Large intestine (tissue), 3 donors: Measurements from ENCODE around the gene CACNA1D. TPM values are rescaled to one million over a fixed set of nuclear protein-coding genes. Genes with fewer than 3 reads are reported as not detected.

Experiments used
- DNase-seq, 2 donors: peaks; one replicate each; pipeline versions ENCODE4 v3.0.0 to v3.0.0-alpha.2; 2013
- H3K27ac ChIP-seq: one replicate; pipeline ENCODE4 v1.5.1; 2013; ENCODE audit warnings: low read length
- H3K27me3 ChIP-seq: 2 replicates; pipeline ENCODE4 v1.6.1; 2013; ENCODE audit warnings: low read length; ENCODE audit not compliant: control insufficient read depth, insufficient read depth
- H3K36me3 ChIP-seq: 2 replicates; pipeline ENCODE4 v1.6.1; 2013; ENCODE audit warnings: low read length; ENCODE audit not compliant: control insufficient read depth, insufficient read depth
- H3K4me1 ChIP-seq: one replicate; pipeline ENCODE4 v1.6.1; 2013; ENCODE audit warnings: low read length; ENCODE audit not compliant: control insufficient read depth, insufficient read depth
- H3K4me3 ChIP-seq: one replicate; pipeline ENCODE4 v1.5.1; 2013; ENCODE audit warnings: low read length
- H3K9me3 ChIP-seq: one replicate; pipeline ENCODE4 v1.6.1; 2013; ENCODE audit warnings: mild to moderate bottlenecking, low read depth, low read length, moderate library complexity; ENCODE audit not compliant: control insufficient read depth
- WGBS: methylation state at CpG from one replicate; pipeline ENCODE4 v1.1.5; 2013; ENCODE audit warnings: low lambda C conversion rate; ENCODE audit not compliant: insufficient coverage; 5-methylcytosine and 5-hydroxymethylcytosine counted together
- polyA plus RNA-seq: library from polyadenylated mRNA; unstranded; fragments of 120-200 nt; gene quantifications from one replicate; pipeline ENCODE4 v1.2.1, GENCODE V29; 2013

Gene CACNA1D
- polyA plus RNA-seq, 1 donor = 58.2 TPM

- peaks cover 23% of the 10 kb centered on the region for H3K36me3 ChIP-seq
- no peak overlapping the region for H3K4me3 ChIP-seq
- no CpG with 5 or more reads among the region's 12 CpGs for WGBS
- no peaks in the 10 kb centered on the region for H3K4me1 ChIP-seq
- no peaks in the 10 kb centered on the region for H3K9me3 ChIP-seq
- no peak for DNase-seq
- H3K27ac ChIP-seq = no peak overlapping the region
- H3K27me3 ChIP-seq = no peaks in the 10 kb centered on the region
These were observed 94.8 kb downstream of the CACNA1D start for GRCh38 chr3:53589201-53589600.

- Histone ChIP-seq H3K36me3 (peaks cover 29% of the 10 kb centered on the region), H3K9me3 (no peaks in the 10 kb centered on the region), H3K27me3 (no peaks in the 10 kb centered on the region), H3K4me3 (no peak overlapping the region), H3K27ac (no peak overlapping the region), H3K4me1 (no peaks in the 10 kb centered on the region)
- no peak for DNase-seq
These were observed 95.4 kb downstream of the CACNA1D start for GRCh38 chr3:53589806-53590205.

GRCh38 chr3:53590606-53591005 lies 96.2 kb downstream of the CACNA1D start:
- Histone ChIP-seq H3K4me3 (no peak overlapping the region), H3K27me3 (no peaks in the 10 kb centered on the region), H3K9me3 (no peaks in the 10 kb centered on the region), H3K4me1 (no peaks in the 10 kb centered on the region), H3K36me3 (peaks cover 34% of the 10 kb centered on the region), H3K27ac (no peak overlapping the region)
- WGBS = no CpG with 5 or more reads among the region's 8 CpGs
- DNase-seq = no peak

- H3K4me1 ChIP-seq = no peaks in the 10 kb centered on the region
- peaks cover 43% of the 10 kb centered on the region for H3K36me3 ChIP-seq
- H3K27ac ChIP-seq = no peak overlapping the region
- no peaks in the 10 kb centered on the region for H3K27me3 ChIP-seq
- no peak for DNase-seq
- WGBS = no CpG with 5 or more reads among the region's 6 CpGs
- H3K9me3 ChIP-seq = no peaks in the 10 kb centered on the region
- no peak overlapping the region for H3K4me3 ChIP-seq
These were observed 97.2 kb downstream of the CACNA1D start for GRCh38 chr3:53591646-53592045.

GRCh38 chr3:53592862-53593261 lies 98.5 kb downstream of the CACNA1D start:
- H3K4me3 ChIP-seq = no peak overlapping the region
- H3K9me3 ChIP-seq = no peaks in the 10 kb centered on the region
- no CpG with 5 or more reads among the region's 7 CpGs for WGBS
- H3K27me3 ChIP-seq = no peaks in the 10 kb centered on the region
- peaks cover 43% of the 10 kb centered on the region for H3K36me3 ChIP-seq
- DNase-seq = no peak
- H3K27ac ChIP-seq = no peak overlapping the region
- H3K4me1 ChIP-seq = no peaks in the 10 kb centered on the region

- Histone ChIP-seq H3K4me1 (no peaks in the 10 kb centered on the region), H3K9me3 (no peaks in the 10 kb centered on the region), H3K36me3 (peaks cover 43% of the 10 kb centered on the region), H3K27me3 (no peaks in the 10 kb centered on the region), H3K27ac (no peak overlapping the region), H3K4me3 (no peak overlapping the region)
- no peak for DNase-seq
- WGBS = no CpG with 5 or more reads among the region's 4 CpGs
These were observed 99.2 kb downstream of the CACNA1D start for GRCh38 chr3:53593611-53594010.

- H3K9me3 ChIP-seq = no peaks in the 10 kb centered on the region
- no CpG with 5 or more reads among the region's 3 CpGs for WGBS
- no peak overlapping the region for H3K27ac ChIP-seq
- no peaks in the 10 kb centered on the region for H3K4me1 ChIP-seq
- no peaks in the 10 kb centered on the region for H3K27me3 ChIP-seq
- peaks cover 43% of the 10 kb centered on the region for H3K36me3 ChIP-seq
- DNase-seq = no peak
- H3K4me3 ChIP-seq = no peak overlapping the region
These were observed 99.9 kb downstream of the CACNA1D start for GRCh38 chr3:53594276-53594675.

GRCh38 chr3:53595660-53596059 lies 101.2 kb downstream of the CACNA1D start:
- no peaks in the 10 kb centered on the region for H3K27me3 ChIP-seq
- no peak overlapping the region for H3K4me3 ChIP-seq
- no peaks in the 10 kb centered on the region for H3K9me3 ChIP-seq
- H3K27ac ChIP-seq = no peak overlapping the region
- no peaks in the 10 kb centered on the region for H3K4me1 ChIP-seq
- H3K36me3 ChIP-seq = peaks cover 39% of the 10 kb centered on the region
- no peak for DNase-seq
- 100% methylated on average over 1 of the region's 3 CpGs for WGBS

GRCh38 chr3:53597136-53597915 lies 102.9 kb downstream of the CACNA1D start:
- H3K9me3 ChIP-seq = no peaks in the 10 kb centered on the region
- WGBS = no CpG with 5 or more reads among the region's 4 CpGs
- H3K36me3 ChIP-seq = peaks cover 40% of the 10 kb centered on the region
- no peak overlapping the region for H3K4me3 ChIP-seq
- H3K27ac ChIP-seq = no peak overlapping the region
- no peaks in the 10 kb centered on the region for H3K27me3 ChIP-seq
- no peak for DNase-seq
- no peaks in the 10 kb centered on the region for H3K4me1 ChIP-seq

- no peak for DNase-seq
- H3K36me3 ChIP-seq = peaks cover 25% of the 10 kb centered on the region
- no CpG with 5 or more reads among the region's 2 CpGs for whole genome bisulfite sequencing
- H3K4me3 ChIP-seq = no peak overlapping the region
- no peaks in the 10 kb centered on the region for H3K4me1 ChIP-seq
- no peaks in the 10 kb centered on the region for H3K9me3 ChIP-seq
- H3K27me3 ChIP-seq = no peaks in the 10 kb centered on the region
- no peak overlapping the region for H3K27ac ChIP-seq
These were observed 105.4 kb downstream of the CACNA1D start for GRCh38 chr3:53599771-53600170.

- Histone ChIP-seq H3K36me3 (peaks cover 16% of the 10 kb centered on the region), H3K27ac (no peak overlapping the region), H3K4me1 (peaks cover 7% of the 10 kb centered on the region), H3K27me3 (no peaks in the 10 kb centered on the region), H3K9me3 (no peaks in the 10 kb centered on the region), H3K4me3 (no peak overlapping the region)
- WGBS = no CpG with 5 or more reads among the region's 6 CpGs
- no peak for DNase-seq
These were observed 108.5 kb downstream of the CACNA1D start for GRCh38 chr3:53602866-53603265.
